HL-60/S4 treated with retinoic acid at 250 ng/mL for 4 days and 3 days (cell line): Measurements from ENCODE around the gene IFT52.

Experiments
- in situ Hi-C: fragments of 300-500 bp; cut with MboI; formaldehyde crosslinking; loops from 2 replicates; pipeline ENCODE4 v1.7.0; 2022; ENCODE audit warnings: low sequenced_read_pairs

The IFT52 gene

GRCh38 chr20:43682446-43682845 is 91.7 kb downstream of the IFT52 start:
- in situ Hi-C loops: loop anchor here (25.0 kb wide), 1 partner anchor 220 kb away; the partner anchor contains the start of gene SRSF6

GRCh38 chr20:43686820-43687219 is 96.1 kb downstream of the IFT52 start:
- in situ Hi-C loops: loop anchor here (25.0 kb wide), 1 partner anchor 225 kb away; the partner anchor contains the start of gene SRSF6

- in situ Hi-C loops: loop anchor here (25.0 kb wide), 1 partner anchor 227 kb away; the partner anchor contains the start of gene SRSF6
Measured at GRCh38 chr20:43689165-43689564, 98.4 kb downstream of the IFT52 start.

- in situ Hi-C loops: loop anchor here (25.0 kb wide), 1 partner anchor 229 kb away; the partner anchor contains the start of gene SRSF6
Measured at GRCh38 chr20:43690943-43691598, 100.3 kb downstream of the IFT52 start.

- in situ Hi-C loops: loop anchor here (25.0 kb wide), 1 partner anchor 230 kb away; the partner anchor contains the start of gene SRSF6
Measured at GRCh38 chr20:43691928-43692524, 101.3 kb downstream of the IFT52 start.

GRCh38 chr20:43694763-43695162 is 104.0 kb downstream of the IFT52 start:
- in situ Hi-C loops: loop anchor here (25.0 kb wide), 1 partner anchor 232 kb away; the partner anchor contains the start of gene SRSF6

- in situ Hi-C loops: loop anchor here (25.0 kb wide), 1 partner anchor 233 kb away; the partner anchor contains the start of gene SRSF6
Measured at GRCh38 chr20:43695571-43695970, 104.8 kb downstream of the IFT52 start.
